Activated CD4-positive, alpha-beta memory T cell treated with anti-CD3 and anti-CD28 coated beads for 36 hours (primary cell): ENCODE results near the gene ATF6B. TPM values are rescaled to one million over a fixed set of nuclear protein-coding genes. Genes with fewer than 3 reads are reported as not detected.
"Not testable (repeated sequence)": the region's sequence is repeated elsewhere in the genome, so short reads cannot be mapped to it uniquely, and the experiment has no call there.

Source experiments
- CTCF ChIA-PET: fragments of 350-600 bp; sonication (Branson Sonifier 250); formaldehyde crosslinking; loops from one replicate; lab custom pipeline; 2021; ENCODE audit warnings: antibody characterized with exemption, inconsistent platforms; lab: Charles Lee
- POLR2A ChIA-PET: fragments of 350-600 bp; sonication (Branson Sonifier 250); formaldehyde crosslinking; loops from one replicate; lab custom pipeline; 2021; ENCODE audit warnings: antibody characterized with exemption; lab: Charles Lee
- DNase-seq: peaks from one replicate; pipeline ENCODE4 v3.0.0-alpha.2; 2020
- H3K27ac Mint-ChIP-seq: one replicate; pipeline ENCODE4 v1.8.0; 2021; ENCODE audit warnings: mixed read lengths
- H3K27me3 Mint-ChIP-seq: one replicate; pipeline ENCODE4 v1.8.0; 2021; ENCODE audit warnings: mixed read lengths
- H3K36me3 Mint-ChIP-seq: one replicate; pipeline ENCODE4 v1.8.0; 2021; ENCODE audit warnings: mixed read lengths
- H3K4me1 Mint-ChIP-seq: one replicate; pipeline ENCODE4 v1.8.0; 2021; ENCODE audit warnings: low read depth, mixed read lengths
- H3K4me3 Mint-ChIP-seq: one replicate; pipeline ENCODE4 v1.8.0; 2021; ENCODE audit warnings: mild to moderate bottlenecking, mixed read lengths
- H3K9me3 Mint-ChIP-seq: one replicate; pipeline ENCODE4 v1.8.0; 2021; ENCODE audit warnings: mixed read lengths
- intact Hi-C: fragments of 100-400 bp; cut with micrococcal nuclease; formaldehyde crosslinking; loops from one replicate; pipeline ENCODE4 v1.15.1; 2023
- total RNA-seq, 2 experiments: library from RNA; stranded (reverse); gene quantifications; one replicate each; pipeline ENCODE4 v1.2.3, GENCODE V29; 2021

The ATF6B gene
- total RNA-seq, 2 experiments from 2014 or later: 67.4 to 80.9 TPM

DNA sequence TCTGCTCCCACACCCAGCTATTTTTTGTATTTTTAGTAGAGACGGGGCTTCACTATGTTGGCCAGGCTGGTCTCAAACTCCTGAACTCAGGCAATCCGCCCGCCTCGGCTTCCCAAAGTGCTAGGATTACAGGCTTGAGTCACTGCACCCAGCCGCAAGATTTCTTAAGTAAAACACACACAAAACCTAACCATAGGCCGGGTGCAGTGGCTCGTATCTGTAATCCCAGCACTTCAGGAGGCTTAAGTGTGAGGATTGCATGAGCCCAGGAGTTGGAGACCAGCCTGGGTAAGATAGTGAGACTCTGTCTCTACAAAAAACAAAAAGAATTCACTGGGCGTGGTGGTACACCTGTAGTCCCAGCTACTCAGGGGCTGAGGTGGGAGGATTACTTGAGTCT is 27.8 kb downstream of the ATF6B start:
- H3K27ac Mint-ChIP-seq, H3K4me3 Mint-ChIP-seq, H3K4me1 Mint-ChIP-seq, H3K36me3 Mint-ChIP-seq, CTCF ChIA-PET, DNase-seq, H3K9me3 Mint-ChIP-seq, intact Hi-C loops, POLR2A ChIA-PET: not testable (repeated sequence)
- peaks cover 45% of the 10 kb centered on the region for H3K27me3 Mint-ChIP-seq

DNA sequence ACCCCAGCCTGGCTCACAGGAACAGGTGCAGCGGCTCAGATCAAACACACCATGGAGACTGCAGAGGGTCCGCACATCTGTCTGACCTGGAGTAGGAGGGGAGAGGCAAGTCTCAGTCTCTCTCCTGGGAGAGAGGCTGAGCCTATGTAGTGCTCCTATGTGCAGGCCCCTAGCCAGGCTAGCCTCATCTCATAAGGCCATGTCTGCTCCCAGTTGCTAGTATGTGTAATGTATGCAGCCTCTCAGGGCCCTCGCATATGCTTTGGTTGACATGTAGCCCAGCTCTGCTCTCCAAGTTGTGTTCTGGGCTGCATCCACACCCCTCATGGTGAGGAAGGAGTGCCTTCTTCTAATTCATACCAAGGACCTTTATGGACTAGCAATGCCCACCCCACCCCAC is 30.7 kb downstream of the ATF6B start:
- ChIA-PET POLR2A (interaction anchor here (0.5 kb wide), 1 partner anchor 88 kb away, joined by 7 read pairs; no protein-coding TSS in a partner anchor), CTCF (interaction anchor here (1.9 kb wide), 1 partner anchor 22 kb away, joined by 6 read pairs; no protein-coding TSS in a partner anchor)
- no peak for DNase-seq
- intact Hi-C loops: no loop called here
- Mint-ChIP-seq H3K36me3 (no peaks in the 10 kb centered on the region), H3K27me3 (peaks cover 45% of the 10 kb centered on the region), H3K9me3 (no peaks in the 10 kb centered on the region), H3K4me1 (peaks cover 2% of the 10 kb centered on the region), H3K27ac (no peak overlapping the region), H3K4me3 (no peak overlapping the region)

DNA sequence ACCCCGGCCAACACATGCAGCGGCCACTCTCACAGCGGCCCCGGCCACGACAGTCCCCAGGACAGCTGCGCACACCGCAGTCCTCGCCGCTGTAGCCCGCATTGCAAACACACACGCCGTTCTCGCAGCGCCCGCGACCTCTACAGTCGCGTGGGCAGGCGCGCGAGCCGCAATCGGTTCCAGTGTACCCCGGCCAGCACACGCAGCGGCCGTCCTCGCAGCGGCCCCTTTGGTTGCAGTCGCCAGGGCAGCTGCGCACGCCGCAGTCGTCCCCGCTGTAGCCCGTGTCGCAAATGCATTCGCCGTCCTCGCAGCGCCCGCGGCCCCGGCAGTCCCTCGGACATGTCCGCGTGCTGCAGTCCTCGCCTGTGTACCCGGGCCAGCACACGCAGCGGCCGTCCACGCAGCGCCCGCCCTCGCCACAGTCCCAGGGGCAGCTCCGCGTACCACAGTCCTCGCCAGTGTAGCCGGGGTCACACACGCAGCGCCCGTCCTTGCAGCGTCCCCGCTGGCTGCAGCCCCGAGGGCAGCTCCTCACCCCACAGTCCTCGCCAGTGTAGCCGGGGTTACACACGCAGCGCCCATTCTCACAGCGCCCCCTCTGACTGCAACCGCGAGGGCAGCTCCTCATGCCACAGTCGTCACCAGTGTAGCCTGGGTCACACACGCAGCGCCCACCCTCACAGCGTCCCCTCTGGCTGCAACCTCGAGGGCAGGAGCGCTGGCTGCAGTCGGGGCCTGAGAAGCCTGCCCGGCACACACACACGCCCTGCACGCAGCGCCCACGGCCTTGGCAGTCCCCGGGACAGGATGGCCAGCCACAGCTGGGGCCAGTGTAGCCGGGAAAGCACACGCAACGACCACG is 31.4 kb downstream of the ATF6B start:
- POLR2A ChIA-PET: interaction anchor here (0.7 kb wide), 1 partner anchor 38 kb away, joined by 4 read pairs; no protein-coding TSS in a partner anchor
- CTCF ChIA-PET: interaction anchor here (1.9 kb wide), 1 partner anchor 22 kb away, joined by 6 read pairs; no protein-coding TSS in a partner anchor
- intact Hi-C loops: no loop called here
- Mint-ChIP-seq H3K4me3 (no peak overlapping the region), H3K27ac (no peak overlapping the region), H3K4me1 (peaks cover 2% of the 10 kb centered on the region), H3K9me3 (no peaks in the 10 kb centered on the region), H3K36me3 (no peaks in the 10 kb centered on the region), H3K27me3 (peaks cover 47% of the 10 kb centered on the region)
- DNase-seq: no peak

DNA sequence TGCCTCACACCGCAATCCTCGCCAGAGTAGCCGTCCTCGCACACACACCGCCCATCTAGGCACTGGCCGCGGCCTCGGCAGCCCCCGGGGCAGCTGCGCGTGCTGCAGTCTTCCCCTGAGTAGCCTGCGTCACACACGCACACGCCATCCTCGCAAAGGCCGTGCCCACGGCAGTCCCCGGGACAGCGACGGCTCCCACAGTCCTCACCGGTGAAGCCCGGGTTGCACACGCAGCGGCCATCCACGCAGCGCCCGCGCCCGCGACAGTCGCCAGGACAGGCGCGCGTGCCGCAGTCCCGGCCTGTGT is 32.0 kb downstream of the ATF6B start:
- H3K27me3 Mint-ChIP-seq: peaks cover 47% of the 10 kb centered on the region
- intact Hi-C loops: no loop called here
- no peak overlapping the region for H3K27ac Mint-ChIP-seq
- no peaks in the 10 kb centered on the region for H3K36me3 Mint-ChIP-seq
- no peaks in the 10 kb centered on the region for H3K9me3 Mint-ChIP-seq
- no peak for DNase-seq
- POLR2A ChIA-PET: no interaction called here
- no peak overlapping the region for H3K4me3 Mint-ChIP-seq
- CTCF ChIA-PET: interaction anchor here (0.6 to 1.9 kb wide), 2 partner anchors 23 to 62 kb away, joined by 3 to 6 read pairs; no protein-coding TSS in a partner anchor
- peaks cover 2% of the 10 kb centered on the region for H3K4me1 Mint-ChIP-seq

DNA sequence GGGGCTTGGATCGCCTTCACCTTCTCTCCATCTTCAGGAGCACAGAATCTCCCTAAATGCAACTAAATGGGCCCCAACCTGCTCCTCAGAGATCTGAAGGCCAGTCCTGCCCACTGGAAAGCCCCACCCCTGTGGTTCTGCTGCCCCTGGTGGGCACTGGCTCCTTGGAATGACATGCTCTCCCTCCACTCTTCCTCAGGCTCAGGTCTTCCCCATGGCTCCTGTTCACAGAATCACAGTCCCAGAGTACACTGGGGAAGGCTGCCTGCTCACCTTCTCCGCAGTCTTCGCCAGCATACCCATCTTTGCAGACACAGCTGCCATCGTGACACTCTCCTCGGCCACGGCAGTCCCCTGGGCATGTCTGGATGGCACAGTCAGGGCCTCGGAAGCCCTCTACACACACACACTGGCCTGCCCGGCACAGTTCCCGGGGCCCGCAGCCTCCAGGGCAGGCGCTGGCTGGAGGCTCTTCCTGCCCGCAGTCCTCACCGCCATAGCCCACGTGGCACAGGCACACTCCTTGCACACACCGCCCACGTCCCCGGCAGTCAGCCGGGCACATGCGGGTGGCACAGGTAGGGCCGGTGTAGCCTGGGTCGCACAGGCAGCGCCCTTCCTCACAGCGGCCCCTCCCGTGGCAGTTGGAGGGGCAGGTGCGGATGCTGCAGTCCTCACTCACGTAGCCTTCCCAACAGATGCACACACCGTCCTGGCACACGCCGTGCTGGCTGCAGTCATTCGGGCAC is 32.5 kb downstream of the ATF6B start:
- no peaks in the 10 kb centered on the region for H3K9me3 Mint-ChIP-seq
- H3K4me1 Mint-ChIP-seq: peaks cover 2% of the 10 kb centered on the region
- H3K27me3 Mint-ChIP-seq: peaks cover 47% of the 10 kb centered on the region
- H3K4me3 Mint-ChIP-seq: no peak overlapping the region
- DNase-seq: no peak
- ChIA-PET CTCF (interaction anchor here (0.6 kb wide), 1 partner anchor 62 kb away, joined by 3 read pairs; no protein-coding TSS in a partner anchor), POLR2A (no interaction called here)
- no peak overlapping the region for H3K27ac Mint-ChIP-seq
- H3K36me3 Mint-ChIP-seq: no peaks in the 10 kb centered on the region
- intact Hi-C loops: no loop called here

DNA sequence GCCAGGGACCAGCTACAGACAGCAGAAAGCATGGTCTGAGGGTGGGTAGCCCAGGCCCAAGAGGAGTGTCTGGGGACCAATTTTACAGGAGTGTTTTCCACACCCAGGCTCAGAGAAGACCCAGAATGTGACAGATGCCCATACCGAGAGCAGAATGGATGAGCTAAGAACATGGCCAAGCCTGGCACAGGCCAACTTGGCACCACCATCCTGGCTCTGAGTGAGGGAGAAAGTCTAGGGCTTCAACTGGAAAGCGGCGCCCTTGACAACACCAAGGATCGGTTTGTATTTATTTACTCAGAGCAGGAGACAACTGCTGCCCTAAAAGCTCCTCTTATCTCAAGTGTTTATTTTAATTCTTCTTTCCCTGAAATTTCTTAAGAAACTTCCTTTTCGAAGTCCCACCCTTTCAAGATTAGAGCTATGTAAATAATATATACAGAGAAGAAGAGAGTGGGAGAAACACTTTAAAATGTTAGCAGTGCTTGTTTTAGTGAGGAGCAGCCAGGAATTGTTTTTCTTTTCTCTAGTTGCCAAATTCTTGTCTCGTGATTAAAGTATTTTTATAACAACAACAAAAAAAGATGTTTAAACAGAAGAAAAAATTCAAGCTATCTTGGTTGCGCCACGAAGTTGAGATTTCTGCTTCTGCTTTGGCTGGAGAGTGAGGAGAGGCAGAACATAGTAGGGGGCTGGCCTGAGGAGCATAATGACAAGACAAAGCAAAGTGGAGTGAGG is 35.1 kb downstream of the ATF6B start:
- Mint-ChIP-seq H3K4me3 (no peak overlapping the region), H3K27me3 (peaks cover 44% of the 10 kb centered on the region), H3K9me3 (no peaks in the 10 kb centered on the region), H3K4me1 (peaks cover 2% of the 10 kb centered on the region), H3K27ac (no peak overlapping the region), H3K36me3 (no peaks in the 10 kb centered on the region)
- DNase-seq: no peak
- intact Hi-C loops: no loop called here
- ChIA-PET POLR2A (no interaction called here), CTCF (interaction anchor here (0.7 kb wide), 1 partner anchor 50 kb away, joined by 3 read pairs; no protein-coding TSS in a partner anchor)

- Mint-ChIP-seq H3K4me1 (peaks cover 12% of the 10 kb centered on the region), H3K36me3 (no peaks in the 10 kb centered on the region), H3K27me3 (peaks cover 33% of the 10 kb centered on the region), H3K4me3 (no peak overlapping the region), H3K9me3 (no peaks in the 10 kb centered on the region), H3K27ac (no peak overlapping the region)
- POLR2A ChIA-PET: no interaction called here
- CTCF ChIA-PET: interaction anchor here (0.9 kb wide), 2 partner anchors 41 to 137 kb away, joined by 3 read pairs; no protein-coding TSS in a partner anchor
- intact Hi-C loops: no loop called here
- DNase-seq: no peak
Measured at GRCh38 chr6:32089082-32089828, 38.8 kb downstream of the ATF6B start.

DNA sequence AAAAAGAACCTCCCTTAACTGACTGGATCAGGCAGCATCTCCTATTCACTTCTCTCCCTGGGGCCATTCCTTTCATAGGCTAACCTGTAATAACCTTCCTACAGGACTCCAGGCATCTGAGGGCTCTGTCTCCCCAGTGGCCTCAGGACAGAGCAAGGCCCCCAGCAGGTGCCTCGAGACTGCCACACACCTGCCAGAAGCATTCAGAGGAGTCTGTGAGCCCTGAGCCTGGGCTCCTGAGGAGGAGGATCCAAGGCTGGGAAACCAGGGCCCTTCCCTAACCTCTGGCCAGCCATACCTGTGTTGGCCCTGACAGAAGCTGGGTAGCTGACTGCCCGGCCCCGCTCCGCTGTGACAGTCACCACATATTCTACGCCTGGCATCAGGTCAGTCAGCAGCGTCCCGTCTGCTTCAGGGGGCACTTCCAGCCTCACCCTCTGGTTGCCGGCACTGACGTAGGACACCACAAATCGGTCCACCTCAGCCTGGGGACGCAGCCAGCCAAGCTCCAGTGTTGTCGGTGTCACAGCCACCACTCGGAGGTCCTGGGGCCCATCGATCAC is 39.5 kb downstream of the ATF6B start:
- Mint-ChIP-seq H3K36me3 (no peaks in the 10 kb centered on the region), H3K4me3 (no peak overlapping the region), H3K4me1 (peaks cover 12% of the 10 kb centered on the region), H3K27me3 (peaks cover 35% of the 10 kb centered on the region), H3K27ac (no peak overlapping the region), H3K9me3 (no peaks in the 10 kb centered on the region)
- DNase-seq: no peak
- ChIA-PET CTCF (no interaction called here), POLR2A (no interaction called here)
- intact Hi-C loops: no loop called here

DNA sequence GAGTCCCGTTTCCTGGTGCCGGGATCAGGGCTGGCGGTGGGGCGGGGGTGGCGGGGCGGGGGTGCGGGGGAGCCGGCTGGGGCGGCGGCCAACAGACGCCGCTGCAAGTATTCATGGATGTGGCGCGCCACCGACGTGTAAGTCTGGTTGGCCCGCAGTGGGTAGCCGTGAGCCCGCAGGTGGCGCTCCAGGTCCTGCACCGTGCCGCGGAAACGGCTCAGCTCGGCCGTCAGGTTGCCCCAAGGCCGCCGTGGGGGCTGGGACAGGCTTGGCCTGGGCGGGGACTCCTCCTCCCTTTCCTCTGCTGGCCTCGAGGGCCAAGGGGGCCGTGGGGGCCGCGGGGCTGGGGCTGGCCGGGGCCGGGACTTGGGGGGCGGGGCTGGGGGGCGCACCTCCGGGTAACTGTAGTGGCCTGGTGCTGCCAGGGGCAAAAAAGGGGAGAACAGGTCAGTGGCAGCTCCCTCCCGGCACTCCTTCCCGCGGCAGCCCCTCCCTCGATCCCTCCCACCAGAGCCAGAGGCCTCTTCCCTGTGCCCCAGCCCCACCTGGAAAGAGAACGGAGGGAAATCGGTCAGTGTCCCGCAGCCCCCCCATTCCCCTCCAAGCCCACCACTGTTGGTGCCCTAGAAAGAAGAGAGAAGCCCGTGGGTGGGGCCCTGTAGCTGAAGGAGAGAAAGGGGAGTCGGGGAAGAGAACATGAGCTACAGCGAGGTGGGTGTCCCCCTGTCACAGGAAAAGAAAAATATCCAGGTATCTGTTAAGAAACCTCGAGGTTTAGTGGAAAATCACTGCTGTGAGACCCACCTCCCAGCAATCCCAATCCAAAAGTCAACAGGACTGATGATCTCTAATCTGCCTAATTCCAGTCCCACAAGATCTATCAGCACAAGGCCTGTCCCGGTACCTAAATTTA is 40.2 kb downstream of the ATF6B start:
- H3K4me3 Mint-ChIP-seq: no peak overlapping the region
- no peaks in the 10 kb centered on the region for H3K36me3 Mint-ChIP-seq
- no peak overlapping the region for H3K27ac Mint-ChIP-seq
- DNase-seq: peak; percentile 86
- peaks cover 12% of the 10 kb centered on the region for H3K4me1 Mint-ChIP-seq
- intact Hi-C loops: loop anchor here (1.0 kb wide), 1 partner anchor 66 kb away; the partner anchor contains the start of gene PPT2
- POLR2A ChIA-PET: no interaction called here
- H3K9me3 Mint-ChIP-seq: no peaks in the 10 kb centered on the region
- CTCF ChIA-PET: interaction anchor here (1.0 to 1.6 kb wide), 2 partner anchors 31 to 42 kb away, joined by 3 to 6 read pairs; no protein-coding TSS in a partner anchor
- H3K27me3 Mint-ChIP-seq: peaks cover 32% of the 10 kb centered on the region
